GM19372 (cell line): ENCODE data around the gene HIBCH.
"Not testable (repeated sequence)": the region's sequence is repeated elsewhere in the genome, so short reads cannot be mapped to it uniquely, and the experiment has no call there.

Experiments
- ATAC-seq: cut with Tn5 transposase; IDR thresholded peaks from one replicate; pipeline ENCODE4 v1.9.1; 2021; ENCODE audit warnings: mild to moderate bottlenecking, low read depth, moderate library complexity; ENCODE audit not compliant: unreplicated experiment

Gene HIBCH

DNA sequence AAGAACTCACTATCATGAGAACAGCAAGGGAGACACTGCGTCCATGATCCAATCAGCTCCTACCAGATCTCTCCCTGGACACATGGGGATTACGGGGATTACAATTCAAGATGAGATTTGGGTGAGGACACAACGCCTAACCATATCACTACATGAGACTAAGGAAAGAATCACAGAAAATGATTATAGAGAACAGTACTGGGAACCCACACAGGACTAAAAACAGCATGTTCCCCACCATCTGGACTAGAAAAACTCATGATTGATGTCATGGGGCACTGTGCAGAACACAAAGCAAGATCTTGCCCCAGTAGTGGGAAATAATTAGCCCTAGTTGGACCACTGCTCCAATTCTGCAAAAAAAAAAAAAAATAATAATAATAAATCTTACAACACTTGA is 63.5 kb downstream of the HIBCH start:
- ATAC-seq: no peak

GRCh38 chr2:190255676-190256075 is 64.0 kb downstream of the HIBCH start:
- no peak for ATAC-seq

GRCh38 chr2:190254063-190254850 is 65.4 kb downstream of the HIBCH start:
- ATAC-seq: no peak

GRCh38 chr2:190250421-190250820 is 69.2 kb downstream of the HIBCH start:
- ATAC-seq: no peak

- no peak for ATAC-seq
Measured at GRCh38 chr2:190235551-190236075, 84.0 kb downstream of the HIBCH start.

GRCh38 chr2:190235101-190235500 is 84.5 kb downstream of the HIBCH start:
- ATAC-seq: no peak

DNA sequence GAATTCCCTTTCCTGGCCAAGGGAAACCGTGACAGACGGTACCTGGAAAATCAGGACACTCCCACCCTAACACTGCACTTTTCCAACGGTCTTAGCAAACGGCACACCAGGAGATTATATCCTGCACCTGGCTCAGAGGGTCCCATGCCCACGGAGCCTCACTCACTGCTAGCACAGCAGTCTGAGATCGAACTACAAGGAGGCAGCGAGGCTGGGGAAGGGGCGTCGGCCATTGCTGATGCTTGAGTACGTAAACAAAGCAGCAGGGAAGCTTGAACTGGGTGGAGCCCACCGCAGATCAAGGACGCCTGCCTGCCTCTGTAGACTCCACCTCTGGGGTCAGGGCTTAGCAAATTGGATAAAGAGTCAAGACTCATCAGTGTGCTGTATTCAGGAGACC is 95.6 kb downstream of the HIBCH start:
- ATAC-seq: not testable (repeated sequence)

DNA sequence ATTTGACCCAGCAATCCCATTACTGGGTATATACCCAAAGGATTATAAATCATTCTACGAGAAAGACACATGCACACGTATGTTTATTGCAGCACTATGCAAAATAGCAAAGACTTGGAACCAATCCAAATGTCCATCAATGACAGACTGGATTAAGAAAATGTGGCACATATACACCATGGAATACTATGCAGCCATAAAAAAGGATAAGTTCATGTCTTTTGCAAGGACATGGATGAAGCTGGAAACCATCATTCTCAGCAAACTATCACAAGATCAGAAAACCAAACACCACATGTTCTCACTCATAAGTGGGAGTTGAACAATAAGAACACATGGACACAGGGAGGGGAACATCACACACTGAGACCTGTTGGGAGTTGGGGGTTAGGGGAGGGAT is 96.9 kb downstream of the HIBCH start:
- ATAC-seq: not testable (repeated sequence)

- ATAC-seq: no peak
Measured at GRCh38 chr2:190221429-190221828, 98.2 kb downstream of the HIBCH start.

DNA sequence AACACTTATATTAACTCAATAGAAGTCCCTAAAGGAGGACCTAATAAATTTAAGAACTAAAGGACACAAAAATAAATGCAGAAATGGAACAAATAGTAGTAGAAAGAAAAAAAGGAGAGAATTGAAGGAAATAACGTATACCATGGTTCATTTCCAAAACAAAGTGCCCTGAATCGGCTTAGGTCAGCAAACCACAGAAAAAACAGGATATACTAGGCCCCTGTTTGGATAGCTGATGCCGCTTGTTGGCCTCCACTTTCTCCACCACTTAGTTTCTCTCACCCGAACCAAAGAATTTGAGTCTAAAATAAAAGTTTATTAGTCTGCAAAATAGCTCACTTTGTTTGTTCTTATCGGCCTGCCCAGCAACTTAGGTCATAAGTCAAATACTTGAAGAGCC is 100.4 kb downstream of the HIBCH start:
- no peak for ATAC-seq

GRCh38 chr2:190217616-190218015 is 102.0 kb downstream of the HIBCH start:
- no peak for ATAC-seq

DNA sequence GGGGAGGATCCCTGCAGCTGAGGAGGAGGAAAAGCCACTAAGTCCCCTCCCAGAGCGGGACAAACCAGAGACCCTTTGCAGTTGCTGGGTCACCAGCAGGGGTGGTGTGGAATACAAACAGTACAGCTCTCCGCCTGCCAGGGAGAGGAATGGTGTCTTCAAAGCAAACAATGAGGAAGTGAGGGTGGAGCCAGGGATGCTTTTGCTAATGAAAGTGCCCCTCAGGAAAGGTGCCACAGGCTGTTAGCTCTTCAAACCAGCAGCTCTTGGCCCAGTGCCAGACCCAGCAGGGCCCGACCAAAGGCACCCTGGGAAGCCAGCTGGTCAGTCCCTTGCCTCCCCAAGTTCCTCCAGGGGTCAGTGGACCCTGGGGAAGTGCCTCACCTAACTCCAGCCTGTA is 102.8 kb downstream of the HIBCH start:
- no peak for ATAC-seq

GRCh38 chr2:190215620-190216019 is 104.0 kb downstream of the HIBCH start:
- ATAC-seq: no peak

DNA sequence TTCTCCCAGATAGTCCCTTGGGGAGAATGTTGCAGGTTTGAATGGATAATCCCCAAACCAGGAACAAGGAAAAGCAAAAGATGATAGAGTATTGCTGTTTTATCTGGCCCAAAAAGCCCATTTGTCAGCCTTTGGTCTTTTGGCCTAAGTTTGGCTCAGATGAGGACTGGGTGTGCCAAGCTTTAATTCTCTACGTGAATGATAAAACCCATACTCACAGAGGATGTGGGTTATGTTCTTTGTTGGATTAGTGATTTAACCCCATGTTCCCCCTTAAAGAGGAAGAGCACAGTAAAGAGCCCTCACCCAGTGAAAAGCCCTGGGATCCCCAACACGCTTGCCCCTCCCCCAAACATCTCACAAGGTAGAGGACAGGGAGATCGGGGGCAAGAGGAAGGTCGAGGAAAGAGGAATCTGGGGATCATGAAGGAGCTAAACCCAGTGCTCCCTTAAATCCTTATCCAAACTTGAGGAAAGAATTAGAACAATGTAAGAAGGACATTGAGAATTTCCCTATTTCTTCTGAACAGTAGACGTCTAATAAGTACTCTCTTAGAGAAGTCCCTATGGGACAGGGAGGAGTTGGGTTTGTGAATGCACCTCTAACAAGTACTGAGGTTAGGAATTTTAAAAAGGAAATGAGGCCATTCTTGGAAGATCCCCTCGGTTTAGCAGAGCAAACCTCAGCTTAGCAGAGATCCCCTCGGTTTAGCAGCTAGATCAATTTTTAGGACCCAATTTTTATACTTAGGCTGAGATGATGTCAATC is 105.0 kb downstream of the HIBCH start:
- ATAC-seq: no peak

DNA sequence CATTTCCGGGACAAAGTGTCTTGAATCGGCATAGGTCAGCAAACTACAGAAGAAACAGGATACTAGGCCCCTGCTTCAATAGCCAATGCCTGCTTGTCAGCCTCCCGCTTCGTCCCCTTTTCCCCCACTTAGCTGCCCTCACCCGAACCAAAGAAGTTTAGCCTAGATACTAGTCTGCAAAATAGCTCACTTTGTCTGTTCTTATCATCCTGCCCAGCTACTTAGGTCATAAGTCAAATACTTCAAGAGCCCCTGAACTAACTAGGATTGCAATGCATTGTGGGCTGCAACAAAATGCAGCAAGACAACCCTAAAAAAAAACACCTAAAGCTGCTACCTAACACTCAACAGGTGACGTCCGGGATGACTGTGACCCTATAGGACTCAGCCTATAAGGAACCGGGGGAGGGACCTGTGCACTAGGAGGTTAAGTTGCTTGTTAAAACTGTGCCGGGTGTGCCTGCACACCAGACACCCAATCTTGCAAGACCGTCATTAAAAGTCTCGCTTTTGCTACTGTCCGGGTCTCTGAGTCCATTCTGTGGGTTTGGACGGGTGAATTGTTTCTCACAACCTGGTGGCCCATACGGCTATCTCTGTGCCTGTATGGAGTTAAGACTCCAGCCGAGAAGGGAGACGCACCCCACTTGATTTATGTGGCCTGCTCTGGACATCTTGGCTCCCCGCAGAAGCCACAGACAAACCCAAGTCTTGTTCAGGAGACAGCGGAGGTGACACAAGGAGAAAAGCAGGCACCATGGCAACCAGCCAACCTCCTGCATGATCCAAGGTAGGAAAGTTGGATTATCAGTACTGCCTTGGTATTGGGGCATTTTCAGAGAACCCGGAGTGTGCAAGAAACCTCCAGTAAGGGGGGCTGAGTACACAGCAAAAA is 105.9 kb downstream of the HIBCH start:
- ATAC-seq: no peak

DNA sequence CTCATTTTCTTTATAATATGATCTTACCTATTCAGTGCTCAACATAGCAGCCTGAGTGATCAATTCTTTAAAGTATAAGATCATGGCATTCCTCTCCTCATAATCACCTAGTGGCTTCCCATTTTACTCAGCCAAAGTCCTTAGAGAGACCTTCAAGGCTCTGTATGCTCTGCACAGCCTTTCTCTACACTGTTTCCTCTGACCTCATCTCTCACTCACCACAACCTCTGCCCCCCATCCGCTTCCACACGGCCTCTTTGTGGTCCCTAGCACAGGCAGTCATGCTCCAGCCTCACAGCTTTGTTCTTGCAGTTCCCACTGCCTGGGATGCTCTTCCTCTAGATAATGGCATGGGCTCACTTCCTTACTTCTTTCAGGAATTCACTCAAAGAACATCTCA is 109.2 kb downstream of the HIBCH start:
- no peak for ATAC-seq

DNA sequence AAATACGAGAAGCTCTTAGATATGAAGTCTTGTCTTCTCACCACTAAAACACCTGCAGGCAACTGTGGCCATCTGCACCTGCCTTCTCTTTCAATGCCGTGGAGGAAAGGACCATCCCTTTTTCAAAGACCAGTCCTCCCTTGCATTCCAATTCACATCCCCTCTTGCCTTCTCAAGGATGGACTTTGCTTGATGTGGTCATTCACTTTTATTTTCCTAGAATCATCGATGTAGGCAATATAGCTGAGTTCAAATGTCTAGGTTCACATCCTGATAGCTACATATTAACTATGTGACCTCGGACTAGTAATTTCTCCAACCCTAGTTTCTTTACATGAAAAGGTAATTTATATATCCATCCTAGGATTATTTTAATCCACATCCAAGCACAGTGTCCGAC is 110.1 kb downstream of the HIBCH start:
- no peak for ATAC-seq

- ATAC-seq: no peak
Measured at GRCh38 chr2:190207930-190208329, 111.7 kb downstream of the HIBCH start.

GRCh38 chr2:190205657-190206056 is 114.0 kb downstream of the HIBCH start:
- no peak for ATAC-seq

- ATAC-seq: no peak
Measured at GRCh38 chr2:190202604-190203003, 117.0 kb downstream of the HIBCH start.

GRCh38 chr2:190202018-190202417 is 117.6 kb downstream of the HIBCH start:
- no peak for ATAC-seq
